ENCODE results near the gene SULT1A1.
A peak's percentile ranks its signal among the peaks of the same experiment; 100 is the strongest.
"Not testable (repeated sequence)": the region's sequence is repeated elsewhere in the genome, so short reads cannot be mapped to it uniquely, and the experiment has no call there.

Gene SULT1A1

GRCh38 chr16:28617874-28618273 is 8.0 kb upstream of the SULT1A1 start:
- H3K79me2 ChIP-seq (ENCODE audit: control insufficient read depth, insufficient read depth, low read length, unreplicated experiment): no peaks in the 10 kb centered on the region
- no peak overlapping the region for H2AFZ ChIP-seq (ENCODE audit: low read length, unreplicated experiment)
- H3K27ac ChIP-seq (ENCODE audit: low read depth, low read length): no peak overlapping the region
- no peaks in the 10 kb centered on the region for H3K4me1 ChIP-seq (ENCODE audit: control insufficient read depth, insufficient read depth, low read length, unreplicated experiment)
- H3K4me3 ChIP-seq (ENCODE audit: low read depth, low read length): no peak overlapping the region
- H3K27me3 ChIP-seq (ENCODE audit: insufficient read depth, low read length): no peaks in the 10 kb centered on the region
- no peaks in the 10 kb centered on the region for H3K36me3 ChIP-seq (ENCODE audit: insufficient read depth, low read length)

GRCh38 chr16:28616636-28617035 is 6.8 kb upstream of the SULT1A1 start:
- no peak overlapping the region for H3K27ac ChIP-seq (ENCODE audit: low read depth, low read length)
- H3K79me2 ChIP-seq (ENCODE audit: control insufficient read depth, insufficient read depth, low read length, unreplicated experiment): no peaks in the 10 kb centered on the region

GRCh38 chr16:28616224-28616577 is 6.4 kb upstream of the SULT1A1 start:
- not testable (repeated sequence) for H3K27ac ChIP-seq (ENCODE audit: low read depth, low read length); H3K36me3 ChIP-seq (ENCODE audit: insufficient read depth, low read length); H3K4me3 ChIP-seq (ENCODE audit: low read depth, low read length); H3K79me2 ChIP-seq (ENCODE audit: control insufficient read depth, insufficient read depth, low read length, unreplicated experiment); H3K27me3 ChIP-seq (ENCODE audit: insufficient read depth, low read length); H2AFZ ChIP-seq (ENCODE audit: low read length, unreplicated experiment); H3K4me1 ChIP-seq (ENCODE audit: control insufficient read depth, insufficient read depth, low read length, unreplicated experiment)

More at GRCh38 chr16:28616636-28617035, 6.8 kb upstream of the SULT1A1 start:
- H3K4me3 ChIP-seq (ENCODE audit: low read depth, low read length): no peak overlapping the region
- H2AFZ ChIP-seq (ENCODE audit: low read length, unreplicated experiment): no peak overlapping the region
- H3K36me3 ChIP-seq (ENCODE audit: insufficient read depth, low read length): no peaks in the 10 kb centered on the region
- no peaks in the 10 kb centered on the region for H3K27me3 ChIP-seq (ENCODE audit: insufficient read depth, low read length)
- no peaks in the 10 kb centered on the region for H3K4me1 ChIP-seq (ENCODE audit: control insufficient read depth, insufficient read depth, low read length, unreplicated experiment)

- H3K27ac ChIP-seq (ENCODE audit: low read depth, low read length); H3K4me3 ChIP-seq (ENCODE audit: low read depth, low read length); H3K4me1 ChIP-seq (ENCODE audit: control insufficient read depth, insufficient read depth, low read length, unreplicated experiment); H3K79me2 ChIP-seq (ENCODE audit: control insufficient read depth, insufficient read depth, low read length, unreplicated experiment); H2AFZ ChIP-seq (ENCODE audit: low read length, unreplicated experiment); H3K27me3 ChIP-seq (ENCODE audit: insufficient read depth, low read length); H3K36me3 ChIP-seq (ENCODE audit: insufficient read depth, low read length): not testable (repeated sequence)
These were observed 5.8 kb upstream of the SULT1A1 start for GRCh38 chr16:28615486-28616223.

DNA sequence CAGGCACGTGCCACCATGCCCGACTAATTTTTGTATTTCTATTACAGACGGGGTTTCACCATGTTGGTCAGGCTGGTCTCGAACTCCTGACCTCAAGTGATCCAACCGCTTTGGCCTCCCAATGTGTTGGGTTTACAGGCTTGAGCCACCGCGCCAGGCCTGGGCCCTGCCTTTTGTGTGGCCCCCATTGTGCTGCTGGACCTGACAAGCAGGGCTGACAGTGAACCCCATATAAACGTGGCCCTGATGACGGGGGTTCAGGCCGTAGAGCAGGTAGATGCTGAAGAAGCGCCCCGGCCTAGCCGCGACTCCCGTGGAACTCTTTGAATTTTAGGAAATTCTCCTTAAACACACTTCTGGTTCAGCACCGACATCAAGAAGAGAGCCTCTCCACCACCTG is 4.7 kb upstream of the SULT1A1 start:
- not testable (repeated sequence) for H3K36me3 ChIP-seq (ENCODE audit: insufficient read depth, low read length); H2AFZ ChIP-seq (ENCODE audit: low read length, unreplicated experiment); H3K27ac ChIP-seq (ENCODE audit: low read depth, low read length); H3K27me3 ChIP-seq (ENCODE audit: insufficient read depth, low read length); H3K79me2 ChIP-seq (ENCODE audit: control insufficient read depth, insufficient read depth, low read length, unreplicated experiment); H3K4me3 ChIP-seq (ENCODE audit: low read depth, low read length); H3K4me1 ChIP-seq (ENCODE audit: control insufficient read depth, insufficient read depth, low read length, unreplicated experiment)

- not testable (repeated sequence) for H3K4me3 ChIP-seq (ENCODE audit: low read depth, low read length); H3K4me1 ChIP-seq (ENCODE audit: control insufficient read depth, insufficient read depth, low read length, unreplicated experiment); H3K79me2 ChIP-seq (ENCODE audit: control insufficient read depth, insufficient read depth, low read length, unreplicated experiment); H3K27ac ChIP-seq (ENCODE audit: low read depth, low read length); H2AFZ ChIP-seq (ENCODE audit: low read length, unreplicated experiment); H3K36me3 ChIP-seq (ENCODE audit: insufficient read depth, low read length); H3K27me3 ChIP-seq (ENCODE audit: insufficient read depth, low read length)
These were observed 4.1 kb upstream of the SULT1A1 start for GRCh38 chr16:28613912-28614311.

GRCh38 chr16:28612359-28613280 is 2.8 kb upstream of the SULT1A1 start:
- H3K27me3 ChIP-seq (ENCODE audit: insufficient read depth, low read length); H3K4me1 ChIP-seq (ENCODE audit: control insufficient read depth, insufficient read depth, low read length, unreplicated experiment): not testable (repeated sequence)

GRCh38 chr16:28610595-28611191 is 849 bp upstream of the SULT1A1 start:
- Histone ChIP-seq H3K36me3 (ENCODE audit: insufficient read depth, low read length) (no peaks in the 10 kb centered on the region), H3K4me1 (ENCODE audit: control insufficient read depth, insufficient read depth, low read length, unreplicated experiment) (no peaks in the 10 kb centered on the region), H3K27me3 (ENCODE audit: insufficient read depth, low read length) (no peaks in the 10 kb centered on the region), H3K27ac (ENCODE audit: low read depth, low read length) (no peak overlapping the region), H3K4me3 (ENCODE audit: low read depth, low read length) (no peak overlapping the region), H2AFZ (ENCODE audit: low read length, unreplicated experiment) (no peak overlapping the region), H3K79me2 (ENCODE audit: control insufficient read depth, insufficient read depth, low read length, unreplicated experiment) (no peaks in the 10 kb centered on the region)

More at GRCh38 chr16:28612359-28613280, 2.8 kb upstream of the SULT1A1 start:
- H3K4me3 ChIP-seq (ENCODE audit: low read depth, low read length); H3K79me2 ChIP-seq (ENCODE audit: control insufficient read depth, insufficient read depth, low read length, unreplicated experiment); H2AFZ ChIP-seq (ENCODE audit: low read length, unreplicated experiment); H3K27ac ChIP-seq (ENCODE audit: low read depth, low read length); H3K36me3 ChIP-seq (ENCODE audit: insufficient read depth, low read length): not testable (repeated sequence)

GRCh38 chr16:28608867-28609596 is 812 bp downstream of the SULT1A1 start:
- not testable (repeated sequence) for H3K4me1 ChIP-seq (ENCODE audit: control insufficient read depth, insufficient read depth, low read length, unreplicated experiment); H3K36me3 ChIP-seq (ENCODE audit: insufficient read depth, low read length); H3K27ac ChIP-seq (ENCODE audit: low read depth, low read length); H3K79me2 ChIP-seq (ENCODE audit: control insufficient read depth, insufficient read depth, low read length, unreplicated experiment); H3K27me3 ChIP-seq (ENCODE audit: insufficient read depth, low read length); H2AFZ ChIP-seq (ENCODE audit: low read length, unreplicated experiment)
- peak overlapping the region; percentile 63; the same call in 1 of the 2 replicates for H3K4me3 ChIP-seq (ENCODE audit: low read depth, low read length)

DNA sequence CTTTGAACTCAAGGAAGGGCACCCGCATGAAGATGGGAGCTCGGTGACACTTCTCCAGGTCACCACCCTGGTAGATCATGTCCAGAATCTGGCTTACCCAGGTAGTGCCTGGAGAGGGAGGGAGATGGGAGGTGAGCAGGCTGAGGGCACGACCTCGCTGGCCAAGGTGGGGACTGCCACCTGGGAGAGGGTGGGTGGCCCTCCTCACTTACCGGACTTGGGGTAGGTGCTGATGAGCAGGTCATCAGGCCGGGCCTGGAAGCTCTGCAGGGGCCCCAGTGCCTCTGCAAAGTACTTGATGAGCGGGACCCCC is 1.4 kb downstream of the SULT1A1 start:
- not testable (repeated sequence) for H3K79me2 ChIP-seq (ENCODE audit: control insufficient read depth, insufficient read depth, low read length, unreplicated experiment); H3K27me3 ChIP-seq (ENCODE audit: insufficient read depth, low read length); H3K4me3 ChIP-seq (ENCODE audit: low read depth, low read length); H3K36me3 ChIP-seq (ENCODE audit: insufficient read depth, low read length); H2AFZ ChIP-seq (ENCODE audit: low read length, unreplicated experiment); H3K27ac ChIP-seq (ENCODE audit: low read depth, low read length); H3K4me1 ChIP-seq (ENCODE audit: control insufficient read depth, insufficient read depth, low read length, unreplicated experiment)

Data from ACC112 (cell line).